Esophagus squamous epithelium (tissue), 5 donors: Measurements from ENCODE around the gene B9D1. TPM values are rescaled to one million over a fixed set of nuclear protein-coding genes. Genes with fewer than 3 reads are reported as not detected.

Source experiments
- DNase-seq: peaks from one replicate; lab custom pipeline; 2025; lab: John Stamatoyannopoulos, UW
- H3K27ac ChIP-seq, 4 donors: fragments of 200-600 bp; sonication (generic); one replicate each; pipeline ENCODE4 v1.5.1; 2016 to 2019; ENCODE audit warnings: mild to moderate bottlenecking in 1 of 4
- H3K27me3 ChIP-seq, 4 donors: fragments of 200-600 bp; sonication (generic); 1 replicate in 3 of 4; 2 replicates in 1 of 4; pipeline versions ENCODE4 v1.5.1 to v1.6.0; 2017 to 2021; ENCODE audit warnings: antibody characterized with exemption in 1 of 4
- H3K36me3 ChIP-seq, 3 donors: fragments of 200-600 bp; sonication (generic); one replicate each; pipeline ENCODE4 v1.5.1; 2016 to 2019
- H3K4me1 ChIP-seq, 3 donors: fragments of 200-600 bp; sonication (generic); one replicate each; pipeline ENCODE4 v1.5.1; 2017 to 2019
- H3K4me3 ChIP-seq, 4 donors: fragments of 200-600 bp; sonication (generic); 1 replicate in 3 of 4; 2 replicates in 1 of 4; pipeline ENCODE4 v1.5.1; 2016 to 2019; ENCODE audit warnings: mild to moderate bottlenecking in 2 of 4, moderate library complexity in 1 of 4
- H3K9me3 ChIP-seq, 3 donors: fragments of 200-600 bp; sonication (generic); one replicate each; pipeline ENCODE4 v1.5.1; 2016 to 2019
- CTCF ChIP-seq, 6 experiments: fragments of 450-650 bp in 4 of 6; fragments of 200-600 bp in 2 of 6; sonication (generic) in 2 of 6; IDR thresholded peaks; one replicate each; pipeline ENCODE4 v1.5.1; 2016 to 2019; ENCODE audit warnings: antibody characterized with exemption in 6 of 6, mild to moderate bottlenecking in 4 of 6, moderate library complexity in 4 of 6
- POLR2A ChIP-seq, 4 donors: fragments of 450-650 bp; IDR thresholded peaks; one replicate each; pipeline ENCODE4 v1.6.1; 2017; ENCODE audit warnings: antibody characterized with exemption in 4 of 4, mild to moderate bottlenecking in 4 of 4, moderate library complexity in 3 of 4
- WGBS, 2 donors: methylation state at CpG; one replicate each; pipeline ENCODE4 v1.1.5; 2018; 5-methylcytosine and 5-hydroxymethylcytosine counted together
- intact Hi-C: fragments of 100-400 bp; cut with DNase I; formaldehyde crosslinking; loops from one replicate; pipeline ENCODE4 v1.15.0; 2022
- total RNA-seq, 4 donors: library from RNA; depleted of rRNA; stranded (reverse); fragments of >200 nt; gene quantifications; one replicate each; pipeline ENCODE4 v1.1.0, GENCODE V29; 2016
- donor health status: DM: yes; HTN: yes; CAD: no.

The B9D1 gene
- 10 to 100 TPM in 3 of 4 donors, 1 to 10 TPM in 1; 9.2 to 24.5 (median 13.0) TPM for total RNA-seq

- intact Hi-C loops, result loop anchor here (5.0 to 10.0 kb wide), 2 partner anchors 85 to 402 kb away; no protein-coding TSS in a partner anchor
- Histone ChIP-seq H3K4me3 (peak within 1 kb of the TSS; percentile 43 to 85 (median 73)), H3K27ac (peak within 1 kb of the TSS; percentile 78 to 93 (median 89)), H3K36me3 (peaks cover 0 to 6% (median 0%) of the 10 kb centered on the region in 3 donors), H3K9me3 (no peaks in the 10 kb centered on the region), H3K4me1 (peaks cover 10 to 35% (median 14%) of the 10 kb centered on the region in 3 donors), H3K27me3 (no peaks in the 10 kb centered on the region)
- peak; percentile 59 for DNase-seq
- peak; percentile 97 to 99 (median 98) for TF ChIP-seq CTCF (IDR thresholded peaks at IDR 0.05)
- TF ChIP-seq POLR2A (IDR thresholded peaks at IDR 0.05), result peak in 1 of 4 donors; percentile 37
- 0% methylated on average over 2 of the region's 83 CpGs for WGBS, 2 donors
Measured at GRCh38 chr17:19362277-19363113, at the start of gene B9D1. TSS of gene B9D1 (minus strand) at chr17:19362723. CDS start at chr17:19362569, 154 bp downstream.

GRCh38 chr17:19411631-19412030 lies 49.1 kb upstream of the B9D1 start:
- intact Hi-C loops, result no loop called here
- Histone ChIP-seq H3K27me3 (peaks cover 0 to 17% (median 0%) of the 10 kb centered on the region in 4 donors), H3K9me3 (no peaks in the 10 kb centered on the region), H3K36me3 (no peaks in the 10 kb centered on the region), H3K4me3 (peak overlapping the region in 2 of 4 donors; percentile 29 to 49), H3K4me1 (peaks cover 0 to 25% (median 8%) of the 10 kb centered on the region in 3 donors), H3K27ac (no peak overlapping the region)
- WGBS, 2 donors, result 70 to 80% methylated on average over 1 to 7 of the region's 9 CpGs
- no peak for DNase-seq
- TF ChIP-seq CTCF (IDR thresholded peaks at IDR 0.05) (no peak), POLR2A (IDR thresholded peaks at IDR 0.05) (no peak)

GRCh38 chr17:19410875-19411620 lies 48.5 kb upstream of the B9D1 start, which contains the start of gene RNF112:
TSS of gene RNF112 (plus strand) at chr17:19411232. CDS start at chr17:19411409, 177 bp downstream.
- TF ChIP-seq POLR2A (IDR thresholded peaks at IDR 0.05), result no peak
- no peak for TF ChIP-seq CTCF (IDR thresholded peaks at IDR 0.05)
- no peaks in the 10 kb centered on the region for H3K9me3 ChIP-seq
- 62 to 63% methylated on average over 20 to 22 of the region's 23 CpGs for WGBS, 2 donors
- H3K4me3 ChIP-seq, result peak within 1 kb of the TSS in 2 of 4 donors; percentile 29 to 49
- peaks cover 0 to 25% (median 8%) of the 10 kb centered on the region in 3 donors for H3K4me1 ChIP-seq
- DNase-seq, result no peak
- H3K36me3 ChIP-seq, result no peaks in the 10 kb centered on the region
- H3K27me3 ChIP-seq, result peaks cover 0 to 17% (median 0%) of the 10 kb centered on the region in 4 donors
- intact Hi-C loops, result no loop called here
- no peak within 1 kb of the TSS for H3K27ac ChIP-seq

GRCh38 chr17:19410091-19410490 lies 47.6 kb upstream of the B9D1 start:
- H3K27ac ChIP-seq, result no peak overlapping the region
- TF ChIP-seq POLR2A (IDR thresholded peaks at IDR 0.05), result no peak
- TF ChIP-seq CTCF (IDR thresholded peaks at IDR 0.05), result no peak
- no peak overlapping the region for H3K4me3 ChIP-seq
- H3K4me1 ChIP-seq, result peaks cover 0 to 25% (median 8%) of the 10 kb centered on the region in 3 donors
- 85 to 89% methylated on average over 3 to 4 of the region's 6 CpGs for WGBS, 2 donors
- intact Hi-C loops, result no loop called here
- H3K9me3 ChIP-seq, result no peaks in the 10 kb centered on the region
- H3K27me3 ChIP-seq, result peaks cover 0 to 9% (median 0%) of the 10 kb centered on the region in 4 donors
- DNase-seq, result no peak
- H3K36me3 ChIP-seq, result no peaks in the 10 kb centered on the region
